Gastroesophageal sphincter (tissue), 4 donors: ENCODE measurements around the gene RBFOX2. TPM values are rescaled to one million over a fixed set of nuclear protein-coding genes. Genes with fewer than 3 reads are reported as not detected.
"Not testable (repeated sequence)": the region's sequence is repeated elsewhere in the genome, so short reads cannot be mapped to it uniquely, and the experiment has no call there.

Source experiments
- ATAC-seq: fragments of 150-250 bp; one replicate; pipeline ENCODE4 v1.9.1; 2016; ENCODE audit warnings: mild to moderate bottlenecking, moderate library complexity
- H3K27ac ChIP-seq, 4 donors: fragments of 200-600 bp; sonication (generic) in 3 of 4; 1 replicate in 3 of 4; 2 replicates in 1 of 4; pipeline ENCODE4 v1.5.1; 2016 to 2019
- H3K27me3 ChIP-seq: fragments of 200-600 bp; sonication (generic); one replicate; pipeline ENCODE4 v1.5.1; 2019
- H3K36me3 ChIP-seq, 2 donors: fragments of 200-600 bp; sonication (generic); one replicate each; pipeline ENCODE4 v1.5.1; 2019; ENCODE audit warnings: control low read depth in 1 of 2
- H3K4me1 ChIP-seq, 3 donors: fragments of 200-600 bp; sonication (generic); 1 replicate in 2 of 3; 2 replicates in 1 of 3; pipeline ENCODE4 v1.5.1; 2016 to 2019; ENCODE audit warnings: control low read depth in 2 of 3
- H3K4me3 ChIP-seq, 2 donors: fragments of 200-600 bp; sonication (generic); one replicate each; pipeline ENCODE4 v1.5.1; 2019; ENCODE audit warnings: mild to moderate bottlenecking in 1 of 2, moderate library complexity in 1 of 2
- H3K9me3 ChIP-seq, 3 donors: fragments of 200-600 bp; sonication (generic); one replicate each; pipeline ENCODE4 v1.5.1; 2017 to 2019; ENCODE audit warnings: control low read depth in 2 of 3
- EP300 ChIP-seq: sonication (generic); formaldehyde crosslinking; IDR thresholded peaks from one replicate; pipeline ENCODE4 v1.6.1; 2017; ENCODE audit warnings: antibody characterized with exemption, mild to moderate bottlenecking
- POLR2A ChIP-seq, 2 donors: fragments of 450-650 bp; IDR thresholded peaks; one replicate each; pipeline ENCODE4 v1.6.1; 2017; ENCODE audit warnings: antibody characterized with exemption in 2 of 2, mild to moderate bottlenecking in 2 of 2, moderate library complexity in 1 of 2
- POLR2AphosphoS5 ChIP-seq: sonication (generic); formaldehyde crosslinking; IDR thresholded peaks from one replicate; pipeline ENCODE4 v1.6.1; 2017; ENCODE audit warnings: antibody characterized with exemption
- WGBS, 2 donors: methylation state at CpG; one replicate each; pipeline ENCODE4 v1.1.5; 2018; ENCODE audit warnings: low coverage in 1 of 2; 5-methylcytosine and 5-hydroxymethylcytosine counted together
- total RNA-seq, 4 donors: library from RNA; depleted of rRNA; stranded (reverse); fragments of >200 nt; gene quantifications; one replicate each; pipeline ENCODE4 v1.1.0, GENCODE V29; 2016
- TF ChIP-seq, protein P1 (sequence below), 4 experiments: fragments of 200-600 bp in 2 of 4; fragments of 450-650 bp in 2 of 4; sonication (generic) in 1 of 4; IDR thresholded peaks; one replicate each; pipeline ENCODE4 v1.5.1; 2017 to 2019; ENCODE audit warnings: antibody characterized with exemption in 4 of 4, mild to moderate bottlenecking in 2 of 4, moderate library complexity in 2 of 4

Gene RBFOX2
- total RNA-seq, 4 donors from 2014 or later: 120 to 197 (median 169) TPM

DNA sequence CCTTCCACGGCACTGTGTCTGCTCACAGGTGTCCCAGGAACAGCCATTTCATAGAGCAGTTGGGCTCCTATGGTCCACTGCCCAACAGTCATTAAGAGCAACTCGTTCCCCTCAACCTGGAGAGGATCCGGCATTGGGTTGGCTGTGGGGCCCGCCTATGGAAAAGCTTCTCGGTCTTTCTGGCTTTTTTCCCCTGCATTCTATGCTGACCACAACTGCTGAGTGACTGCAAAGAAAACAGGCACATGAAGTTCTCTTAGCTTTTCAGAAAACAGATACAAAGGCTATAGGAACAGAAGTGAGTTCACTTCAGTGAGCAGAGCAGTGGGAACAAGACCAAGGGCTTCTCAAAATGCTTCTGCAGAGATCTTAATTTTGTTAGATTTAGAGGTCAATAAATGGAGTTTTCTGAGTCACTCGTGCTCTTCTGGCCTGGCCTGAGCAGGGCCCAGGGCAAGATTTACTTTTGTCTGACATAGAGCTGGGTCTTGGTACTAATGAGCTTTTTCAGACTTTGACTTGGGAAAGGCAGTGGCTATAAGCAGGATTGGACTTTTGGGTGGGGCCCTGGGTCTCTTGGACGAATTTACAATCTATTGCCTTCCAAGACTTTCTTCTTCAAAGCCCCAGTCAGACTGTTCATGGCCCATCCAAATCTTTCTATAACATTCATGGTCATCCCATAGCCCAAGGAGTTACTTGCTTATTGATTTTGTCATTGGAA lies 324.6 kb downstream of the RBFOX2 start:
- 61 to 82% methylated on average over 3 to 6 of the region's 7 CpGs for WGBS, 2 donors
- Histone ChIP-seq H3K9me3 (no peaks in the 10 kb centered on the region), H3K27ac (no peak overlapping the region), H3K27me3 (no peaks in the 10 kb centered on the region), H3K4me3 (no peak overlapping the region), H3K36me3 (no peaks in the 10 kb centered on the region), H3K4me1 (no peaks in the 10 kb centered on the region)
- ATAC-seq: no peak
- no peak for TF ChIP-seq POLR2AphosphoS5
- TF ChIP-seq EP300: no peak
- TF ChIP-seq POLR2A (IDR thresholded peaks at IDR 0.05): no peak
- TF ChIP-seq, protein P1, sequence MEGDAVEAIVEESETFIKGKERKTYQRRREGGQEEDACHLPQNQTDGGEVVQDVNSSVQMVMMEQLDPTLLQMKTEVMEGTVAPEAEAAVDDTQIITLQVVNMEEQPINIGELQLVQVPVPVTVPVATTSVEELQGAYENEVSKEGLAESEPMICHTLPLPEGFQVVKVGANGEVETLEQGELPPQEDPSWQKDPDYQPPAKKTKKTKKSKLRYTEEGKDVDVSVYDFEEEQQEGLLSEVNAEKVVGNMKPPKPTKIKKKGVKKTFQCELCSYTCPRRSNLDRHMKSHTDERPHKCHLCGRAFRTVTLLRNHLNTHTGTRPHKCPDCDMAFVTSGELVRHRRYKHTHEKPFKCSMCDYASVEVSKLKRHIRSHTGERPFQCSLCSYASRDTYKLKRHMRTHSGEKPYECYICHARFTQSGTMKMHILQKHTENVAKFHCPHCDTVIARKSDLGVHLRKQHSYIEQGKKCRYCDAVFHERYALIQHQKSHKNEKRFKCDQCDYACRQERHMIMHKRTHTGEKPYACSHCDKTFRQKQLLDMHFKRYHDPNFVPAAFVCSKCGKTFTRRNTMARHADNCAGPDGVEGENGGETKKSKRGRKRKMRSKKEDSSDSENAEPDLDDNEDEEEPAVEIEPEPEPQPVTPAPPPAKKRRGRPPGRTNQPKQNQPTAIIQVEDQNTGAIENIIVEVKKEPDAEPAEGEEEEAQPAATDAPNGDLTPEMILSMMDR (IDR thresholded peaks at IDR 0.05): no peak

DNA sequence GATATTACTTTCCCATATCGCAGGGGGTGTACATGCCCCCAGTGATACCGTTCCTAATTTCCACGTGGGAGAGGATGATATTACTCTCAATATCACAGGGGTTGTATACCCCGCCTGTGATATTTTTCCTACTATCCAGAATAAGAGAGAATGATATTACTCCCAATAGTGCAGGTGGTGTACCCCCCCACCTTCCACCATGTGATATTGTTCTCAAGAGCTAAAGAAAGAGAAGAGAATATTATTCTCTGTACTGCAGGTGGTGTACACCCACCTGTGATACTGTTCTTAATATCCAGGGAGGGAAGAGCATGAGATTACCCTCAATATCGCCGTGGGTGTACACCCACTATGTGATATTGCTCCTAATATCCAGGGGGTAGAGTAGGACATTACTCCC lies 328.8 kb downstream of the RBFOX2 start:
- not testable (repeated sequence) for H3K4me1 ChIP-seq, H3K4me3 ChIP-seq, H3K27ac ChIP-seq, H3K36me3 ChIP-seq, H3K9me3 ChIP-seq, H3K27me3 ChIP-seq, ATAC-seq
- WGBS, 2 donors: 78% methylated on average over 6 of the region's 6 CpGs; no CpG with 5 or more reads in 1 of the 2 donors

DNA sequence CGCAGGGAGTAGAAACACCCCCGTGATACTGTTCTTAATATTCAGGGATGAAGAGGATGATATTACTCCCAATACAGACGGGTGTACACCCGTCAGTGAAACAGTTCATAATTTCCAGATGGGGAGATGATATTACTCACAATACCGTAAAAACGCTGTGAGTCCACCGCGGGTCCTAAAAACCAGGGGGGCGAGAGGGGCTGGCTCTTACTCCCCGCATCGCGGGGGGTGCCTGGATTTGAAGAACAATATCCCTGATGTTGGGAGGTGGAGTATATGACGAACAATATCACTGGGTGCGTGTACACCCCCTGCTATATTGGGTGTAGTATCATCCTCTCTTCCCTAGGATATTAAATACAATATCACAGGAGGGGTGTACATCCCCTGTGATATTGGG lies 331.5 kb downstream of the RBFOX2 start:
- TF ChIP-seq POLR2AphosphoS5: no peak
- no peak for TF ChIP-seq EP300
- TF ChIP-seq, protein P1 (IDR thresholded peaks at IDR 0.05): no peak
- no peak for TF ChIP-seq POLR2A (IDR thresholded peaks at IDR 0.05)
- WGBS, 2 donors: 69 to 89% methylated on average over 7 to 10 of the region's 14 CpGs
- no peak for ATAC-seq
- Histone ChIP-seq H3K36me3 (no peaks in the 10 kb centered on the region), H3K27me3 (peaks cover 9% of the 10 kb centered on the region), H3K27ac (no peak overlapping the region), H3K4me3 (no peak overlapping the region), H3K9me3 (no peaks in the 10 kb centered on the region), H3K4me1 (no peaks in the 10 kb centered on the region)

DNA sequence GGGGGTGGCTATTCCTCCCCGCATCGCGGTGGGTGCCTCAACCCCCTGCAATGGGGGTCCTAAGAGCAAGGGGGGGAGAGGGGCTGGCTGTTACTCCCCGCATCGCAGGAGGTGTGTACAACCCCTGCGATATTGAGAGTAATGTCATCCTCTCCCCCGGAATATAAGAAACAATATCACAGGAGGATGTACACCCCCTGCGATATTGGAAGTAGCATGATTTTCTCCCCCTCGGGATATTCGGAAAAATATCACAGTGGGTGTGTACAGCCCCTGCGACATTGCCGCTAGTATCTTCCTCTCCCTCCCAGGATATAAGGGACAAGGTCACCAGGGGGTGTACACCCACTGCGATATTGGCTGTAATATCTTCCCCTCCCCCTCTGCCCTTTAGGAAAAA lies 333.4 kb downstream of the RBFOX2 start:
- Histone ChIP-seq H3K4me1 (no peaks in the 10 kb centered on the region), H3K9me3 (no peaks in the 10 kb centered on the region), H3K4me3 (no peak overlapping the region), H3K27ac (no peak overlapping the region), H3K36me3 (no peaks in the 10 kb centered on the region), H3K27me3 (peaks cover 13% of the 10 kb centered on the region)
- no peak for ATAC-seq
- WGBS, 2 donors: 80 to 92% methylated on average over 8 to 12 of the region's 13 CpGs
- TF ChIP-seq EP300 (no peak), POLR2A (IDR thresholded peaks at IDR 0.05) (no peak), POLR2AphosphoS5 (no peak)
- TF ChIP-seq, protein P1 (IDR thresholded peaks at IDR 0.05): no peak

DNA sequence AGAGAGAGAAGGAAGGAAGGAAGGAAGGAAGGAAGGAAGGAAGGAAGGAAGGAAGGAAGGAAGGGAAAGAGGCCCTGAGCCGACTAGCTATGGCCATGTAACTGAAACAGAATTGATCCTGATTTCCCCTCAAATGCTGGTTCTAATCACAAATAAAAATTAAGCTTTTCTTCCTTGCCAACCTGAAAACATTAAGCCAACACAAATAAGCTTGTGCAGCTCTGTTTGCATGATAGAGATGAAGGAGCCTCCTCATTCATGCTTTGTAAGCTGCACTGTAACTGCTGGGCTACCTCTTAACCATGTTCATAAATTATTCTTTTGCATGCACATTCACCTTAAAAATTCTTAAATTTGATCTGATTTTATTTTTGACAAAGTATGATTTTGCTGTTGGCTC lies 338.6 kb downstream of the RBFOX2 start:
- Histone ChIP-seq H3K27me3 (peaks cover 4% of the 10 kb centered on the region), H3K27ac (no peak overlapping the region), H3K4me1 (no peaks in the 10 kb centered on the region), H3K9me3 (no peaks in the 10 kb centered on the region), H3K36me3 (no peaks in the 10 kb centered on the region), H3K4me3 (no peak overlapping the region)
- WGBS, 2 donors: 53 to 57% methylated on average over 1 of the region's 1 CpG
- TF ChIP-seq POLR2AphosphoS5 (no peak), EP300 (no peak), POLR2A (IDR thresholded peaks at IDR 0.05) (no peak)
- TF ChIP-seq, protein P1 (IDR thresholded peaks at IDR 0.05): no peak
- ATAC-seq: no peak
